Breast epithelium (tissue), 4 donors: Measurements from ENCODE around the gene NUSAP1. TPM values are rescaled to one million over a fixed set of nuclear protein-coding genes. Genes with fewer than 3 reads are reported as not detected.

Source experiments
- DNase-seq, 2 donors: peaks; one replicate each; pipeline ENCODE4 v3.0.0-alpha.2; 2019; ENCODE audit warnings: low spot score in 2 of 2
- H3K27ac ChIP-seq, 2 donors: fragments of 200-600 bp; sonication (generic) in 1 of 2; one replicate each; pipeline ENCODE4 v1.5.1; 2016 to 2019; ENCODE audit warnings: mild to moderate bottlenecking in 1 of 2
- H3K27me3 ChIP-seq, 2 donors: fragments of 200-600 bp; sonication (generic) in 1 of 2; one replicate each; pipeline versions ENCODE4 v1.5.1 to v1.6.0; 2017 to 2019; ENCODE audit warnings: control low read depth in 1 of 2, mild to moderate bottlenecking in 1 of 2
- H3K36me3 ChIP-seq: fragments of 200-600 bp; one replicate; pipeline ENCODE4 v1.5.1; 2019
- H3K4me1 ChIP-seq, 2 donors: fragments of 200-600 bp; sonication (generic); one replicate each; pipeline ENCODE4 v1.5.1; 2016 to 2019; ENCODE audit warnings: control low read depth in 1 of 2
- H3K4me3 ChIP-seq, 3 donors: fragments of 200-600 bp; sonication (generic); 1 replicate in 2 of 3; 2 replicates in 1 of 3; pipeline ENCODE4 v1.5.1; 2016 to 2019; ENCODE audit warnings: mild to moderate bottlenecking in 3 of 3, moderate library complexity in 2 of 3
- H3K9me3 ChIP-seq, 2 donors: fragments of 200-600 bp; sonication (generic) in 1 of 2; one replicate each; pipeline ENCODE4 v1.5.1; 2016 to 2019; ENCODE audit warnings: control low read depth in 1 of 2
- CTCF ChIP-seq, 3 donors: fragments of 450-650 bp; IDR thresholded peaks; one replicate each; pipeline ENCODE4 v1.5.1; 2016 to 2017; ENCODE audit warnings: antibody characterized with exemption in 3 of 3, mild to moderate bottlenecking in 3 of 3, moderate library complexity in 3 of 3
- POLR2A ChIP-seq: fragments of 450-650 bp; IDR thresholded peaks from one replicate; pipeline ENCODE4 v1.6.1; 2016; ENCODE audit warnings: antibody characterized with exemption, mild to moderate bottlenecking, moderate library complexity
- POLR2AphosphoS5 ChIP-seq, 3 donors: sonication (generic); formaldehyde crosslinking; IDR thresholded peaks; one replicate each; pipeline ENCODE4 v1.6.1; 2017; ENCODE audit warnings: antibody characterized with exemption in 3 of 3
- intact Hi-C: fragments of 100-400 bp; cut with DNase I; formaldehyde crosslinking; loops from one replicate; pipeline ENCODE4 v1.15.1; 2023; ENCODE audit warnings: low total_unique reads
- total RNA-seq, 3 donors: library from RNA; depleted of rRNA; stranded (reverse); fragments of >200 nt; gene quantifications; one replicate each; pipeline ENCODE4 v1.1.0, GENCODE V29; 2016

NUSAP1 gene
- total RNA-seq, 3 donors from 2014 or later, result 5.0 to 8.2 (median 6.9) TPM

GRCh38 chr15:41333026-41333562, 413 bp downstream of the NUSAP1 start:
- H3K36me3 ChIP-seq, result no peaks in the 10 kb centered on the region
- DNase-seq, result no peak

DNA sequence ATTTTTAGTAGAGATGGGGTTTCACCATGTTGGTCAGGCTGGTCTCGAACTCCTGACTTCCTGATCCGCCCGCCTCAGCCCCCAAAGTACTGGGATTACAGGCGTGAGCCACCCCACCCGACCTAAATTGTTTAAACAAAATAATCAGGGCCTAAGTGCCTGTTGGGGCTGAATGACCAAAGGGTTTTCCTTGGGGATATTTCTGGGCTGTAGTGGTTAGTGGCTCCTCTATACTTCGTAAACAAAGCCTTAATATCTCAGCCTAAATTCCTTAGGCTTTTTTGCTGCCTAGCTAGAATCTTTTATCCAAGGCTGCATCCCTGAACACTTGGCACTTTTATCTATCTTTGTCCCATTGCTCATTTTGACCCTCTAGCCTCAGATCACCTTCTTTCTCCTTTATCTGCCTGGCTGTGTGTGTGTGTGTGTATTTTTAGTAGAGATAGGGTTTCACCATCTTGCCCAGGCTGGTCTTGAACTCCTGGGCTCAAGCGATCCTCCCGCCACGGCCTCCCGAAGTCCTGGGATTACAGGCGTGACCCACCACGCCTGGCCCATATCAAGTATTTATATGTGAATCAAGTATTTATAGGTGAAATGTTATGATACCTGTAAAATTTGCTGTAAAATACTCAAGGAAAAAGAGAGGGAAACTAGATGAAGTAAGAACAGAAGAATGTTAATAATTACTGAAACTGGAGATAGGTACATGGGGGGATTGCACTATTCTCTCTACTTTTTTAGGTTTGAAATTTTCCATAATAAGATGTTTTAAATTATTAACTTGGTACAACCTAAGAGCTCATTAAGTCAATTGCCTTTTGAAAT, 1.8 kb downstream of the NUSAP1 start:
- Histone ChIP-seq H3K4me1 (peaks cover 3 to 4% of the 10 kb centered on the region in 2 donors), H3K27me3 (no peaks in the 10 kb centered on the region), H3K4me3 (no peak overlapping the region), H3K27ac (no peak overlapping the region), H3K9me3 (no peaks in the 10 kb centered on the region), H3K36me3 (no peaks in the 10 kb centered on the region)
- no peak for TF ChIP-seq CTCF (IDR thresholded peaks at IDR 0.05)
- TF ChIP-seq POLR2AphosphoS5 (IDR thresholded peaks at IDR 0.05), result no peak
- no peak for TF ChIP-seq POLR2A
- no peak for DNase-seq
- intact Hi-C loops, result no loop called here

More at GRCh38 chr15:41333026-41333562, 413 bp downstream of the NUSAP1 start:
- no peaks in the 10 kb centered on the region for H3K9me3 ChIP-seq
- TF ChIP-seq POLR2AphosphoS5 (IDR thresholded peaks at IDR 0.05), result no peak
- TF ChIP-seq CTCF (IDR thresholded peaks at IDR 0.05), result no peak
- TF ChIP-seq POLR2A, result no peak
- H3K4me1 ChIP-seq, result peaks cover 3 to 4% of the 10 kb centered on the region in 2 donors
- H3K4me3 ChIP-seq, result peak overlapping the region; percentile 58 to 72 (median 61)
- intact Hi-C loops, result no loop called here
- no peaks in the 10 kb centered on the region for H3K27me3 ChIP-seq
- peak overlapping the region; percentile 54 to 70 for H3K27ac ChIP-seq

GRCh38 chr15:41336549-41336948, 3.9 kb downstream of the NUSAP1 start:
- TF ChIP-seq CTCF (IDR thresholded peaks at IDR 0.05) (no peak), POLR2AphosphoS5 (IDR thresholded peaks at IDR 0.05) (no peak), POLR2A (no peak)
- H3K36me3 ChIP-seq, result no peaks in the 10 kb centered on the region
- H3K9me3 ChIP-seq, result no peaks in the 10 kb centered on the region
- H3K27ac ChIP-seq, result no peak overlapping the region
- no peak overlapping the region for H3K4me3 ChIP-seq
- H3K4me1 ChIP-seq, result peaks cover 3 to 4% of the 10 kb centered on the region in 2 donors
- H3K27me3 ChIP-seq, result no peaks in the 10 kb centered on the region
- intact Hi-C loops, result no loop called here
- DNase-seq, result no peak

DNA sequence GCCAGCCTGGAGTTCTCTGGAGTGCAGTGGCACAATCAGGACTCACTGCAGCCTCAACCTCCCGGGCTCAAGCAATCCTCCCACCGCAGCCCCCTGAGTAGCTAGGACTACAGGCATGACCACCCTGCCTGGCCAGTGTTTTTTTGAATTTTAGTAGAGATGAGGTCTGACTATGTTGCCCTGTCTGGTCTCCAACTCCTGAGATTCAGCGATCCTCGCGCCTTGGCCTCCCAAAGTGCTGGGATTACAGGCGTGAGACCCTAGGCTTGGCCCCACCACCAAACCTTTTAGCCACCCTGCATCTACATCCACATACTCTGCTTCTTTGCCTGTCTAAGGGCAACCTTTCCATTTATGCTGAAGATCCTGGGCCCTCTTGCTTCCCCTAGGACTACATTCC, 4.4 kb downstream of the NUSAP1 start:
- Histone ChIP-seq H3K4me1 (peaks cover 0 to 3% of the 10 kb centered on the region in 2 donors), H3K9me3 (no peaks in the 10 kb centered on the region), H3K4me3 (no peak overlapping the region), H3K36me3 (no peaks in the 10 kb centered on the region), H3K27ac (no peak overlapping the region), H3K27me3 (no peaks in the 10 kb centered on the region)
- TF ChIP-seq POLR2A, result no peak
- TF ChIP-seq POLR2AphosphoS5 (IDR thresholded peaks at IDR 0.05), result no peak
- TF ChIP-seq CTCF (IDR thresholded peaks at IDR 0.05), result no peak
- intact Hi-C loops, result no loop called here
- no peak for DNase-seq
